Measurements from ENCODE around the gene ZCCHC7.

ZCCHC7 gene

DNA sequence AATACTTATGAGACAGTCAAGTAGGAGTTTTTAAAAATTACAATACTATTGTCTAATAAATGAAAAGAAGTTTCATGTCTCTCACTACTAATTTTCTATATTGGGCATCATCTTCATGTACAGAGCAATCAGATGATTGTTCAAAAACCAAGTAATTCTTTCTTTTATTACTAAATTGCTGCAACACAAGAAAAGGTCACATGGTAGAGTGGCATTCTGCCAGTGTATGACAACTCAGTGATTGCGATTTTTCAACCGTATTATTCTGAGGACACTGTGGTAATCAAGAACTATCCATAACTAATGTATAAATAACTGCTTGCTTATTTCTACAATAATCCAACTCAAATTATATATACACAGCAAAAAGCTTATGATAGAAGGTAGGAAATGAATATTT, 205.4 kb downstream of the ZCCHC7 start:
- H3K9ac ChIP-seq (ENCODE audit: low read length), result no peak overlapping the region
- H4K20me1 ChIP-seq (ENCODE audit: insufficient read depth, low read length), result no peaks in the 10 kb centered on the region
- no peak overlapping the region for H2AFZ ChIP-seq (ENCODE audit: low read depth, low read length)
- peaks cover 28% of the 10 kb centered on the region for H3K4me1 ChIP-seq (ENCODE audit: low read length)
- no peaks in the 10 kb centered on the region for H3K27me3 ChIP-seq (ENCODE audit: low read depth, low read length)
- no peaks in the 10 kb centered on the region for H3K36me3 ChIP-seq (replicated peaks; ENCODE audit: low read depth, low read length)
- no peak overlapping the region for H3K4me3 ChIP-seq (ENCODE audit: low read length)
- TF ChIP-seq EZH2phosphoT487 (IDR thresholded peaks at IDR 0.05; ENCODE audit: low read depth) (no peak), CTCF (IDR thresholded peaks at IDR 0.05; ENCODE audit: low read depth, low read length) (no peak)
- H3K27ac ChIP-seq (ENCODE audit: low read length), result no peak overlapping the region
- no peak overlapping the region for H3K4me2 ChIP-seq (ENCODE audit: low read length)
- H3K79me2 ChIP-seq (ENCODE audit: low read length), result no peaks in the 10 kb centered on the region
- H3K9me3 ChIP-seq (ENCODE audit: insufficient read depth, low read length), result no peaks in the 10 kb centered on the region

GRCh38 chr9:37327553-37327952, 207.2 kb downstream of the ZCCHC7 start:
- H3K79me2 ChIP-seq (ENCODE audit: low read length), result no peaks in the 10 kb centered on the region
- no peak overlapping the region for H3K4me3 ChIP-seq (ENCODE audit: low read length)
- peaks cover 38% of the 10 kb centered on the region for H3K4me1 ChIP-seq (ENCODE audit: low read length)
- TF ChIP-seq CTCF (IDR thresholded peaks at IDR 0.05; ENCODE audit: low read depth, low read length), result no peak
- no peak for TF ChIP-seq EZH2phosphoT487 (IDR thresholded peaks at IDR 0.05; ENCODE audit: low read depth)
- H3K27me3 ChIP-seq (ENCODE audit: low read depth, low read length), result no peaks in the 10 kb centered on the region
- H3K4me2 ChIP-seq (ENCODE audit: low read length), result no peak overlapping the region
- H3K9me3 ChIP-seq (ENCODE audit: insufficient read depth, low read length), result no peaks in the 10 kb centered on the region
- H2AFZ ChIP-seq (ENCODE audit: low read depth, low read length), result no peak overlapping the region
- H3K36me3 ChIP-seq (replicated peaks; ENCODE audit: low read depth, low read length), result no peaks in the 10 kb centered on the region
- H3K27ac ChIP-seq (ENCODE audit: low read length), result no peak overlapping the region
- no peak overlapping the region for H3K9ac ChIP-seq (ENCODE audit: low read length)
- no peaks in the 10 kb centered on the region for H4K20me1 ChIP-seq (ENCODE audit: insufficient read depth, low read length)

GRCh38 chr9:37328556-37329227, 208.3 kb downstream of the ZCCHC7 start:
- H3K4me3 ChIP-seq (ENCODE audit: low read length), result no peak overlapping the region
- H3K4me2 ChIP-seq (ENCODE audit: low read length), result no peak overlapping the region
- TF ChIP-seq CTCF (IDR thresholded peaks at IDR 0.05; ENCODE audit: low read depth, low read length) (no peak), EZH2phosphoT487 (IDR thresholded peaks at IDR 0.05; ENCODE audit: low read depth) (no peak)
- no peak overlapping the region for H2AFZ ChIP-seq (ENCODE audit: low read depth, low read length)
- H4K20me1 ChIP-seq (ENCODE audit: insufficient read depth, low read length), result no peaks in the 10 kb centered on the region
- H3K9ac ChIP-seq (ENCODE audit: low read length), result no peak overlapping the region
- H3K9me3 ChIP-seq (ENCODE audit: insufficient read depth, low read length), result no peaks in the 10 kb centered on the region
- no peaks in the 10 kb centered on the region for H3K36me3 ChIP-seq (replicated peaks; ENCODE audit: low read depth, low read length)
- H3K27me3 ChIP-seq (ENCODE audit: low read depth, low read length), result no peaks in the 10 kb centered on the region
- H3K27ac ChIP-seq (ENCODE audit: low read length), result no peak overlapping the region
- no peaks in the 10 kb centered on the region for H3K79me2 ChIP-seq (ENCODE audit: low read length)
- H3K4me1 ChIP-seq (ENCODE audit: low read length), result peaks cover 49% of the 10 kb centered on the region

GRCh38 chr9:37329576-37329975, 209.2 kb downstream of the ZCCHC7 start:
- H3K9me3 ChIP-seq (ENCODE audit: insufficient read depth, low read length), result no peaks in the 10 kb centered on the region
- H2AFZ ChIP-seq (ENCODE audit: low read depth, low read length), result no peak overlapping the region
- H4K20me1 ChIP-seq (ENCODE audit: insufficient read depth, low read length), result no peaks in the 10 kb centered on the region
- no peak overlapping the region for H3K4me2 ChIP-seq (ENCODE audit: low read length)
- TF ChIP-seq EZH2phosphoT487 (IDR thresholded peaks at IDR 0.05; ENCODE audit: low read depth) (no peak), CTCF (IDR thresholded peaks at IDR 0.05; ENCODE audit: low read depth, low read length) (peak; percentile 75)
- H3K9ac ChIP-seq (ENCODE audit: low read length), result no peak overlapping the region
- no peaks in the 10 kb centered on the region for H3K36me3 ChIP-seq (replicated peaks; ENCODE audit: low read depth, low read length)
- no peaks in the 10 kb centered on the region for H3K79me2 ChIP-seq (ENCODE audit: low read length)
- no peak overlapping the region for H3K4me3 ChIP-seq (ENCODE audit: low read length)
- H3K27me3 ChIP-seq (ENCODE audit: low read depth, low read length), result no peaks in the 10 kb centered on the region
- H3K4me1 ChIP-seq (ENCODE audit: low read length), result peaks cover 43% of the 10 kb centered on the region
- no peak overlapping the region for H3K27ac ChIP-seq (ENCODE audit: low read length)

Data from OCI-LY3 (cell line).